HepG2 (cell line): ENCODE results near the gene CDIP1. TPM values are rescaled to one million over a fixed set of nuclear protein-coding genes. Genes with fewer than 3 reads are reported as not detected.

Source experiments
- DZIP1 ChIP-seq: sonication (generic); formaldehyde crosslinking; IDR thresholded peaks from 2 replicates; pipeline ENCODE4 v1.5.0; 2020; ENCODE audit warnings: mild to moderate bottlenecking, missing genetic modification reagents
- GLI4 ChIP-seq: sonication (generic); formaldehyde crosslinking; IDR thresholded peaks from 2 replicates; pipeline ENCODE4 v1.5.1; 2020; ENCODE audit warnings: missing genetic modification reagents, mild to moderate bottlenecking, moderate library complexity, borderline replicate concordance
- ISX ChIP-seq: sonication (generic); formaldehyde crosslinking; conservative IDR thresholded peaks from 2 replicates; pipeline ENCODE4 v1.5.0; 2020; ENCODE audit warnings: missing genetic modification reagents
- PRPF4 ChIP-seq: fragments of 200-400 bp; formaldehyde crosslinking; IDR thresholded peaks from 2 replicates; pipeline ENCODE4 v1.6.1; 2016; ENCODE audit warnings: low read length, low read depth; ENCODE audit not compliant: poor library complexity, severe bottlenecking
- RAD51 ChIP-seq: fragments of 450-650 bp; IDR thresholded peaks from 2 replicates; pipeline ENCODE4 v1.6.1; 2016; ENCODE audit warnings: borderline replicate concordance
- RARA ChIP-seq: IDR thresholded peaks from 2 replicates; pipeline ENCODE4 v1.6.1; 2016; ENCODE audit warnings: missing genetic modification reagents, missing compliant biosample characterization
- RNF2 ChIP-seq: fragments of 450-650 bp; conservative IDR thresholded peaks from 2 replicates; pipeline ENCODE4 v1.6.1; 2016; ENCODE audit warnings: low read depth
- SOX13 ChIP-seq, 3 experiments: fragments of 450-650 bp in 1 of 3; sonication (generic) in 1 of 3; formaldehyde crosslinking in 1 of 3; IDR thresholded peaks in 2 of 3; conservative IDR thresholded peaks in 1 of 3; 2 replicates each; pipeline versions ENCODE4 v1.5.0 to v1.6.1; 2016 to 2020; ENCODE audit warnings: antibody characterized with exemption in 1 of 3, mild to moderate bottlenecking in 1 of 3, missing compliant biosample characterization in 1 of 3, missing genetic modification reagents in 1 of 3, moderate library complexity in 1 of 3
- SP1 ChIP-seq, 2 experiments: fragments of 450-650 bp in 1 of 2; sonication (generic) in 1 of 2; formaldehyde crosslinking in 1 of 2; IDR thresholded peaks; 2 replicates each; pipeline versions ENCODE4 v1.4.0 to v1.6.1; 2016 to 2020; ENCODE audit warnings: missing genetic modification reagents in 1 of 2
- SSRP1 ChIP-seq: IDR thresholded peaks from 2 replicates; pipeline ENCODE4 v1.6.1; 2016; ENCODE audit warnings: control low read depth
- SUZ12 ChIP-seq: fragments of 150-350 bp; IDR thresholded peaks from 2 replicates; pipeline ENCODE4 v1.6.1; 2014; ENCODE audit warnings: low read depth, low read length
- TFE3 ChIP-seq: IDR thresholded peaks from 2 replicates; pipeline ENCODE4 v1.6.1; 2016
- THYN1 ChIP-seq: sonication (generic); formaldehyde crosslinking; IDR thresholded peaks from 2 replicates; pipeline ENCODE4 v1.8.1; 2023; ENCODE audit warnings: low read depth, mild to moderate bottlenecking, moderate library complexity, missing genetic modification reagents, borderline replicate concordance
- ZMYM3 ChIP-seq: sonication (generic); formaldehyde crosslinking; IDR thresholded peaks from 2 replicates; pipeline ENCODE4 v1.5.1; 2020; ENCODE audit warnings: mild to moderate bottlenecking, missing genetic modification reagents
- ZNF10 ChIP-seq: sonication (generic); formaldehyde crosslinking; IDR thresholded peaks from 2 replicates; pipeline ENCODE4 v1.4.0; 2020; ENCODE audit warnings: mild to moderate bottlenecking, low read depth, missing genetic modification reagents, borderline replicate concordance
- ZNF607 ChIP-seq: sonication (generic); formaldehyde crosslinking; IDR thresholded peaks from 2 replicates; pipeline ENCODE4 v1.5.1; 2020; ENCODE audit warnings: missing genetic modification reagents, mild to moderate bottlenecking, borderline replicate concordance
- ZNF639 ChIP-seq: conservative IDR thresholded peaks from 2 replicates; pipeline ENCODE4 v1.6.1; 2018; ENCODE audit warnings: missing genetic modification reagents
- ZNF766 ChIP-seq: sonication (generic); formaldehyde crosslinking; IDR thresholded peaks from 2 replicates; pipeline ENCODE4 v1.5.0; 2020; ENCODE audit warnings: missing genetic modification reagents, borderline replicate concordance
- ZNF780A ChIP-seq: sonication (generic); formaldehyde crosslinking; IDR thresholded peaks from 2 replicates; pipeline ENCODE4 v1.8.0; 2022; ENCODE audit warnings: mild to moderate bottlenecking, missing genetic modification reagents, moderate library complexity
- ZNF782 ChIP-seq: sonication (generic); formaldehyde crosslinking; IDR thresholded peaks from 2 replicates; pipeline ENCODE4 v1.4.0; 2020; ENCODE audit warnings: missing genetic modification reagents, mild to moderate bottlenecking, borderline replicate concordance
- polyA plus RNA-seq, 8 experiments: library from polyadenylated mRNA; depleted of rRNA in 3 of 8; stranded (reverse) in 7 of 8; unstranded in 1 of 8; fragments of >200 nt; fragmentation: Illumina TruSeq in 4 of 8; extraction: Trizol in 4 of 8; gene quantifications; 2 replicates each; pipeline versions ENCODE4 v1.2.1 to v1.2.3, GENCODE V29; 2011 to 2016; ENCODE audit warnings: low read depth in 4 of 8, missing spikeins in 1 of 8, mixed read lengths in 1 of 8; ENCODE audit not compliant: insufficient read depth in 1 of 8
- total RNA-seq, 5 experiments: library from RNA; depleted of rRNA; stranded (reverse); fragments of >200 nt; fragmentation: Illumina TruSeq; extraction: Trizol; gene quantifications; 2 replicates each; pipeline ENCODE4 v1.2.3, GENCODE V29; 2016; ENCODE audit warnings: low read depth in 1 of 5
- TF ChIP-seq, protein P1 (sequence below): sonication (generic); formaldehyde crosslinking; conservative IDR thresholded peaks from 2 replicates; pipeline ENCODE4 v1.8.1; 2023; ENCODE audit warnings: missing genetic modification reagents

Gene CDIP1
- total and polyA plus RNA-seq, 2 of the 13 experiments (the other 11 are each of a cell fraction or from before 2014, with no cell fraction given): 31.2 to 56.7 TPM

- TF ChIP-seq ZNF639 (CRISPR knock-in tag): peak; percentile 92; the same call in 1 of the 2 replicates
- TF ChIP-seq SOX13 (IDR thresholded peaks at IDR 0.05): no peak
- TF ChIP-seq SOX13 (CRISPR knock-in tag; conservative IDR thresholded peaks at IDR 0.05 in 1 of 2, IDR thresholded peaks at IDR 0.05 in 1 of 2): peak in 1 of 2 experiments; percentile 71; a peak in 2 of 4 replicates
- TF ChIP-seq ZNF782 (CRISPR knock-in tag): peak; percentile 99
- TF ChIP-seq GLI4: peak; percentile 71; the same call in 1 of the 2 replicates
- TF ChIP-seq RNF2: peak; percentile 100
- no peak for TF ChIP-seq SP1 (IDR thresholded peaks at IDR 0.05)
- peak; percentile 89 for TF ChIP-seq SP1 (CRISPR knock-in tag; IDR thresholded peaks at IDR 0.05)
- peak; percentile 98 for TF ChIP-seq ZNF780A (CRISPR knock-in tag)
- peak; percentile 99 for TF ChIP-seq DZIP1 (CRISPR knock-in tag)
- TF ChIP-seq, protein P1, sequence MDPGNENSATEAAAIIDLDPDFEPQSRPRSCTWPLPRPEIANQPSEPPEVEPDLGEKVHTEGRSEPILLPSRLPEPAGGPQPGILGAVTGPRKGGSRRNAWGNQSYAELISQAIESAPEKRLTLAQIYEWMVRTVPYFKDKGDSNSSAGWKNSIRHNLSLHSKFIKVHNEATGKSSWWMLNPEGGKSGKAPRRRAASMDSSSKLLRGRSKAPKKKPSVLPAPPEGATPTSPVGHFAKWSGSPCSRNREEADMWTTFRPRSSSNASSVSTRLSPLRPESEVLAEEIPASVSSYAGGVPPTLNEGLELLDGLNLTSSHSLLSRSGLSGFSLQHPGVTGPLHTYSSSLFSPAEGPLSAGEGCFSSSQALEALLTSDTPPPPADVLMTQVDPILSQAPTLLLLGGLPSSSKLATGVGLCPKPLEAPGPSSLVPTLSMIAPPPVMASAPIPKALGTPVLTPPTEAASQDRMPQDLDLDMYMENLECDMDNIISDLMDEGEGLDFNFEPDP (CRISPR knock-in tag): peak; percentile 99
- TF ChIP-seq RARA: peak; percentile 86
- peak; percentile 60; the same call in 1 of the 2 replicates for TF ChIP-seq ZMYM3 (CRISPR knock-in tag)
- TF ChIP-seq ZNF607: peak; percentile 100
- TF ChIP-seq SSRP1 (CRISPR knock-in tag): no peak
- TF ChIP-seq RAD51: peak; percentile 93
- 0 out of 2 replicates have a peak, but pooled peaks have one; percentile 37 for TF ChIP-seq ZNF10
- peak; percentile 99 for TF ChIP-seq ZNF766
- TF ChIP-seq THYN1 (CRISPR knock-in tag): peak; percentile 93; the same call in 1 of the 2 replicates
- TF ChIP-seq SUZ12: no peak
- no peak for TF ChIP-seq PRPF4
- TF ChIP-seq TFE3 (CRISPR knock-in tag): peak; percentile 99
- TF ChIP-seq ISX (CRISPR knock-in tag): peak; percentile 93; the same call in 1 of the 2 replicates
These were observed at the start of gene CDIP1 (continued) for GRCh38 chr16:4538350-4539235.
